Endothelial cell of umbilical vein (primary cell): ENCODE data around the gene POU2AF1. TPM values are rescaled to one million over a fixed set of nuclear protein-coding genes. Genes with fewer than 3 reads are reported as not detected.

ENCODE experiments used
- BruUV-seq: library from RNA; stranded (reverse); fragments of 400-500 nt; replicated peaks from 2 replicates; lab custom pipeline; 2021; lab: Mats Ljungman, UMichigan
- CTCF ChIA-PET: fragments of 300-600, 350-600 bp; sonication (Branson Sonifier 250); formaldehyde crosslinking; loops from one replicate; lab custom pipeline; 2021; ENCODE audit warnings: antibody characterized with exemption, inconsistent platforms; lab: Charles Lee
- POLR2A ChIA-PET: fragments of 300-600, 350-600 bp; sonication (Branson Sonifier 250); formaldehyde crosslinking; loops from one replicate; lab custom pipeline; 2021; ENCODE audit warnings: antibody characterized with exemption, inconsistent platforms; lab: Charles Lee
- DNase-seq: peaks from one replicate; pipeline ENCODE4 v3.0.0-alpha.2; 2011; ENCODE audit warnings: low read depth, low spot score
- FAIRE-seq: peaks from 2 replicates; lab custom pipeline; 2011; peaks lifted over from hg19 to GRCh38; lab: Jason Lieb, UNC
- H2AFZ ChIP-seq: 2 replicates; pipeline ENCODE4 v1.6.0; 2012; ENCODE audit warnings: low read depth, low read length, control low read depth, inconsistent platforms
- H3K27ac ChIP-seq: 2 replicates; pipeline ENCODE4 v1.5.1; 2011; ENCODE audit warnings: low read depth, mild to moderate bottlenecking, control low read depth, low read length, moderate library complexity; ENCODE audit not compliant: insufficient read depth
- H3K27me3 ChIP-seq, 2 experiments: 2 replicates each; pipeline versions ENCODE4 v1.6.0 to v1.6.1; 2011; ENCODE audit warnings: low read length in 2 of 2, mixed read lengths in 1 of 2; ENCODE audit not compliant: control insufficient read depth in 2 of 2, insufficient read depth in 2 of 2
- H3K36me3 ChIP-seq, 2 experiments: 2 replicates in 1 of 2; 3 replicates in 1 of 2; pipeline ENCODE4 v1.5.1; 2011; ENCODE audit warnings: low read length in 2 of 2, mild to moderate bottlenecking in 1 of 2, moderate library complexity in 1 of 2; ENCODE audit not compliant: control insufficient read depth in 2 of 2, insufficient read depth in 2 of 2; ENCODE audit errors: extremely low read depth in 1 of 2
- H3K4me1 ChIP-seq: 3 replicates; pipeline ENCODE4 v1.5.1; 2011; ENCODE audit warnings: mild to moderate bottlenecking, low read length; ENCODE audit not compliant: control insufficient read depth, insufficient read depth; ENCODE audit errors: extremely low read depth
- H3K4me2 ChIP-seq: 2 replicates; pipeline ENCODE4 v1.6.1; 2011; ENCODE audit warnings: low read length, control low read depth, mixed read lengths; ENCODE audit not compliant: insufficient read depth
- H3K4me3 ChIP-seq, 3 experiments: fragments of 200-600 bp in 1 of 3; sonication (generic), shearing (Covaris generic) in 1 of 3; replicated peaks in 1 of 3; 2 replicates each; pipeline ENCODE4 v1.5.1; 2011 to 2016; ENCODE audit warnings: control low read depth in 3 of 3, low read length in 3 of 3, mild to moderate bottlenecking in 2 of 3, inconsistent platforms in 1 of 3, low read depth in 1 of 3, moderate library complexity in 1 of 3; ENCODE audit not compliant: insufficient read depth in 1 of 3
- H3K79me2 ChIP-seq: 2 replicates; pipeline ENCODE4 v1.6.0; 2012; ENCODE audit warnings: low read length, inconsistent platforms; ENCODE audit not compliant: control insufficient read depth, insufficient read depth
- H3K9ac ChIP-seq: replicated peaks from 2 replicates; pipeline ENCODE3; 2011; ENCODE audit warnings: low read length, control low read depth; ENCODE audit not compliant: insufficient read depth; ENCODE audit errors: extremely low read depth
- H3K9me1 ChIP-seq: replicated peaks from 3 replicates; pipeline ENCODE4 v1.6.0; 2011; ENCODE audit warnings: mild to moderate bottlenecking, low read length; ENCODE audit not compliant: control insufficient read depth, insufficient read depth; ENCODE audit errors: extremely low read depth
- H3K9me3 ChIP-seq: replicated peaks from 2 replicates; pipeline ENCODE4 v1.5.1; 2012; ENCODE audit warnings: low read length, inconsistent platforms; ENCODE audit not compliant: control insufficient read depth, insufficient read depth
- H4K20me1 ChIP-seq: replicated peaks from 2 replicates; pipeline ENCODE3; 2011; ENCODE audit warnings: mild to moderate bottlenecking, low read length; ENCODE audit not compliant: control insufficient read depth, insufficient read depth; ENCODE audit errors: extremely low read depth
- EZH2 ChIP-seq: IDR thresholded peaks from 2 replicates; pipeline ENCODE4 v1.6.1; 2012; ENCODE audit warnings: borderline replicate concordance, low read depth, mild to moderate bottlenecking, moderate library complexity, low read length, inconsistent platforms; ENCODE audit not compliant: severe bottlenecking
- FOS ChIP-seq: IDR thresholded peaks from 2 replicates; pipeline ENCODE4 v1.6.1; 2011; ENCODE audit warnings: mild to moderate bottlenecking, low read length, moderate library complexity, borderline replicate concordance; ENCODE audit not compliant: insufficient read depth
- GATA2 ChIP-seq: IDR thresholded peaks from 2 replicates; pipeline ENCODE4 v1.7.0; 2011; ENCODE audit warnings: low read depth, mild to moderate bottlenecking, moderate library complexity, mixed read lengths, low read length; ENCODE audit not compliant: insufficient read length, insufficient read depth
- JUN ChIP-seq: IDR thresholded peaks from 2 replicates; pipeline ENCODE4 v1.6.1; 2011; ENCODE audit warnings: borderline replicate concordance, low read depth; ENCODE audit not compliant: insufficient read length, insufficient read depth
- MYC ChIP-seq: IDR thresholded peaks from one replicate; pipeline ENCODE4 v1.6.1; 2011; ENCODE audit warnings: mild to moderate bottlenecking, low read depth, low read length
- POLR2A ChIP-seq: IDR thresholded peaks from 2 replicates; pipeline ENCODE4 v1.6.1; 2012; ENCODE audit warnings: low read depth, mild to moderate bottlenecking, control low read depth, low read length
- POLR2AphosphoS5 ChIP-seq: IDR thresholded peaks from 2 replicates; pipeline ENCODE4 v1.6.1; 2012; ENCODE audit warnings: low read depth, mild to moderate bottlenecking, control low read depth, low read length, moderate library complexity; ENCODE audit not compliant: insufficient read depth
- dilution Hi-C: fragments of 300-500 bp; cut with MboI; formaldehyde crosslinking; loops from one replicate; pipeline ENCODE4 v1.15.0; 2019; ENCODE audit warnings: low sequenced_read_pairs; ENCODE audit not compliant: extremely low pct_ligation_motif_present
- intact Hi-C: fragments of 100-400 bp; cut with micrococcal nuclease; formaldehyde crosslinking; loops from one replicate; pipeline ENCODE4 v1.10.0; 2022
- polyA plus RNA-seq, 4 experiments: library from polyadenylated mRNA; depleted of rRNA in 3 of 4; stranded (reverse) in 3 of 4; unstranded in 1 of 4; fragments of >200 nt; gene quantifications; 2 replicates each; pipeline versions ENCODE4 v1.2.1 to v1.2.3, GENCODE V29; 2011 to 2012; ENCODE audit warnings: missing spikeins in 1 of 4
- total RNA-seq: library from RNA; stranded (reverse); gene quantifications from 2 replicates; pipeline ENCODE4 v1.2.3, GENCODE V29; 2021
- TF ChIP-seq, protein P1 (sequence below): IDR thresholded peaks from 2 replicates; pipeline ENCODE4 v1.6.1; 2011; ENCODE audit not compliant: insufficient read depth, insufficient read length
- TF ChIP-seq, protein P2 (sequence below), 2 donors: IDR thresholded peaks; 1 replicate in 1 of 2; 2 replicates in 1 of 2; pipeline ENCODE4 v1.5.1; 2011; ENCODE audit warnings: low read length in 2 of 2, mild to moderate bottlenecking in 2 of 2, moderate library complexity in 2 of 2, control low read depth in 1 of 2, inconsistent platforms in 1 of 2, low read depth in 1 of 2; ENCODE audit not compliant: insufficient read depth in 1 of 2; ENCODE audit errors: extremely low read depth in 1 of 2

POU2AF1 gene
- total and polyA plus RNA-seq, 2 donors (not counting 3 experiments of a cell fraction or from before 2014, with no cell fraction given): not detected

- H3K27ac ChIP-seq: no peak overlapping the region
- no peak overlapping the region for H3K9ac ChIP-seq
- no peaks in the 10 kb centered on the region for H3K27me3 ChIP-seq
- no peaks in the 10 kb centered on the region for H3K4me1 ChIP-seq
- dilution Hi-C loops (no loop called here), intact Hi-C loops (no loop called here)
- H3K4me3 ChIP-seq: no peak overlapping the region
- ChIA-PET CTCF (interaction anchor here (2.1 kb wide), 1 partner anchor 16 kb away, joined by 4 read pairs; no protein-coding TSS in a partner anchor), POLR2A (no interaction called here)
- no peaks in the 10 kb centered on the region for H3K36me3 ChIP-seq
- H2AFZ ChIP-seq: no peak overlapping the region
- DNase-seq (no peak), FAIRE-seq (no peak)
- no peaks in the 10 kb centered on the region for H4K20me1 ChIP-seq
- H3K4me2 ChIP-seq: no peak overlapping the region
- no peaks in the 10 kb centered on the region for H3K9me1 ChIP-seq
- H3K9me3 ChIP-seq: no peaks in the 10 kb centered on the region
- BruUV-seq: no TSS peak
- H3K79me2 ChIP-seq: no peaks in the 10 kb centered on the region
- TF ChIP-seq, protein P1, sequence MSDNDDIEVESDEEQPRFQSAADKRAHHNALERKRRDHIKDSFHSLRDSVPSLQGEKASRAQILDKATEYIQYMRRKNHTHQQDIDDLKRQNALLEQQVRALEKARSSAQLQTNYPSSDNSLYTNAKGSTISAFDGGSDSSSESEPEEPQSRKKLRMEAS: no peak
- TF ChIP-seq JUN: no peak
- TF ChIP-seq POLR2AphosphoS5: no peak
- TF ChIP-seq POLR2A: no peak
- TF ChIP-seq FOS: no peak
- TF ChIP-seq, protein P2, sequence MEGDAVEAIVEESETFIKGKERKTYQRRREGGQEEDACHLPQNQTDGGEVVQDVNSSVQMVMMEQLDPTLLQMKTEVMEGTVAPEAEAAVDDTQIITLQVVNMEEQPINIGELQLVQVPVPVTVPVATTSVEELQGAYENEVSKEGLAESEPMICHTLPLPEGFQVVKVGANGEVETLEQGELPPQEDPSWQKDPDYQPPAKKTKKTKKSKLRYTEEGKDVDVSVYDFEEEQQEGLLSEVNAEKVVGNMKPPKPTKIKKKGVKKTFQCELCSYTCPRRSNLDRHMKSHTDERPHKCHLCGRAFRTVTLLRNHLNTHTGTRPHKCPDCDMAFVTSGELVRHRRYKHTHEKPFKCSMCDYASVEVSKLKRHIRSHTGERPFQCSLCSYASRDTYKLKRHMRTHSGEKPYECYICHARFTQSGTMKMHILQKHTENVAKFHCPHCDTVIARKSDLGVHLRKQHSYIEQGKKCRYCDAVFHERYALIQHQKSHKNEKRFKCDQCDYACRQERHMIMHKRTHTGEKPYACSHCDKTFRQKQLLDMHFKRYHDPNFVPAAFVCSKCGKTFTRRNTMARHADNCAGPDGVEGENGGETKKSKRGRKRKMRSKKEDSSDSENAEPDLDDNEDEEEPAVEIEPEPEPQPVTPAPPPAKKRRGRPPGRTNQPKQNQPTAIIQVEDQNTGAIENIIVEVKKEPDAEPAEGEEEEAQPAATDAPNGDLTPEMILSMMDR (IDR thresholded peaks at IDR 0.05; ENCODE audit: extremely low read depth in 1 of 2, insufficient read depth in 1 of 2, low read depth in 1 of 2, low read length in 2 of 2): no peak
- no peak for TF ChIP-seq EZH2
- no peak for TF ChIP-seq MYC
- no peak for TF ChIP-seq GATA2
These were observed 27.5 kb upstream of the POU2AF1 start for GRCh38 chr11:111406589-111406988.
